Measurements from ENCODE around the gene ZNF438. TPM values are rescaled to one million over a fixed set of nuclear protein-coding genes. Genes with fewer than 3 reads are reported as not detected.

ZNF438 gene
- total and polyA plus RNA-seq, 2 of the 8 experiments (the other 6 are each of a cell fraction or from before 2014, with no cell fraction given), result 0.95 to 1.7 TPM

GRCh38 chr10:30977385-30977784 lies 54.3 kb downstream of the ZNF438 start:
- no peak overlapping the region for H3K4me2 ChIP-seq (ENCODE audit: insufficient read depth in 1 of 2, low read depth in 2 of 2, low read length in 2 of 2)
- no peak overlapping the region for H3K18ac ChIP-seq (ENCODE audit: extremely low read depth, low read length)
- H3K23me2 ChIP-seq (ENCODE audit: low read depth, low read length), result no peaks in the 10 kb centered on the region
- no peak overlapping the region for H4K5ac ChIP-seq (ENCODE audit: insufficient read length, low read depth, low read length)
- H2BK120ac ChIP-seq (replicated peaks; ENCODE audit: low read depth, low read length), result no peak overlapping the region
- no peak overlapping the region for H3K27ac ChIP-seq (ENCODE audit: low read depth, low read length)
- WGBS, 2 experiments (ENCODE audit: extremely low coverage in 1 of 2, insufficient coverage in 1 of 2, insufficient read length in 1 of 2, insufficient replicate concordance in 2 of 2, low coverage in 1 of 2, low lambda C conversion rate in 2 of 2, missing lambda C conversion rate in 1 of 2), result 94% methylated on average over 8 of the region's 8 CpGs; no CpG with 5 or more reads in 1 of the 2 experiments
- DNase-seq (ENCODE audit: low read depth in 1 of 2, low spot score in 2 of 2), result no peak
- 0 out of 4 replicates have a peak, but pooled peaks cover 0 to 4% of the 10 kb centered on the region in 2 experiments for H3K9me3 ChIP-seq (ENCODE audit: insufficient read depth in 2 of 2, low read depth in 1 of 2, low read length in 1 of 2)
- no peak overlapping the region for H2BK5ac ChIP-seq (ENCODE audit: low read depth, low read length)
- no peak overlapping the region for H3K4me3 ChIP-seq (ENCODE audit: extremely low read depth in 1 of 4, insufficient read depth in 2 of 4, low read depth in 3 of 4, low read length in 4 of 4)
- no peak overlapping the region for H2BK20ac ChIP-seq (ENCODE audit: low read length)
- no peaks in the 10 kb centered on the region for H3K27me3 ChIP-seq (replicated peaks in 1 of 4; ENCODE audit: control insufficient read depth in 3 of 4, extremely low read depth in 1 of 4, insufficient read depth in 3 of 4, low read length in 3 of 4)
- FAIRE-seq, result no peak
- no peak overlapping the region for H3K56ac ChIP-seq (replicated peaks; ENCODE audit: insufficient read length, low read depth, low read length)
- ChIA-PET CTCF (ENCODE audit: partially characterized antibody) (interaction anchor here (0.8 to 1.3 kb wide), 2 partner anchors 11 to 13 kb away, joined by 3 read pairs; no protein-coding TSS in a partner anchor), POLR2A (ENCODE audit: partially characterized antibody) (no interaction called here)
- no peak overlapping the region for H2AK5ac ChIP-seq (ENCODE audit: low read depth, low read length)
- no peak overlapping the region for H3K23ac ChIP-seq (ENCODE audit: insufficient read length)
- no peaks in the 10 kb centered on the region for H3K79me2 ChIP-seq (ENCODE audit: control insufficient read depth in 1 of 2, insufficient read depth in 2 of 2, low read length in 2 of 2)
- no peak overlapping the region for H4K8ac ChIP-seq (ENCODE audit: extremely low read depth, insufficient read depth, low read length)
- H3K79me1 ChIP-seq (ENCODE audit: low read depth, low read length), result no peaks in the 10 kb centered on the region
- no peak overlapping the region for H4K91ac ChIP-seq (replicated peaks; ENCODE audit: insufficient read length, low read length)
- H4K20me1 ChIP-seq (replicated peaks in 1 of 2; ENCODE audit: control insufficient read depth in 1 of 2, insufficient read depth in 2 of 2, low read length in 2 of 2), result no peaks in the 10 kb centered on the region
- H3K36me3 ChIP-seq (ENCODE audit: control insufficient read depth in 2 of 4, insufficient read depth in 4 of 4, low read length in 3 of 4), result no peaks in the 10 kb centered on the region
- no peak overlapping the region for H3K4ac ChIP-seq (replicated peaks; ENCODE audit: insufficient read length, low read depth, low read length)
- H2BK12ac ChIP-seq (ENCODE audit: low read depth, low read length), result no peak overlapping the region
- H3K4me1 ChIP-seq (replicated peaks in 1 of 4; ENCODE audit: control insufficient read depth in 3 of 4, insufficient read depth in 4 of 4, low read length in 3 of 4), result no peaks in the 10 kb centered on the region
- no peak overlapping the region for H3K9ac ChIP-seq (replicated peaks in 1 of 4; ENCODE audit: extremely low read depth in 1 of 4, low read depth in 3 of 4, low read length in 3 of 4)
- H2AFZ ChIP-seq (ENCODE audit: low read length), result no peak overlapping the region
- no peak overlapping the region for H3K14ac ChIP-seq (ENCODE audit: insufficient read length)
- no peak overlapping the region for H2BK15ac ChIP-seq (ENCODE audit: low read length)
- no peak for TF ChIP-seq NANOG (IDR thresholded peaks at IDR 0.05; ENCODE audit: insufficient read depth, low read depth, low read length, poor library complexity, severe bottlenecking)
- no peak for TF ChIP-seq CBX5 (IDR thresholded peaks at IDR 0.05; ENCODE audit: low read depth, low read length)
- no peak for TF ChIP-seq RAD21 (IDR thresholded peaks at IDR 0.05 in 1 of 2, conservative IDR thresholded peaks at IDR 0.05 in 1 of 2; ENCODE audit: low read depth in 2 of 2, low read length in 2 of 2)
- TF ChIP-seq POU5F1 (IDR thresholded peaks at IDR 0.05; ENCODE audit: low read depth, low read length), result no peak
- no peak for TF ChIP-seq SAP30 (IDR thresholded peaks at IDR 0.05; ENCODE audit: insufficient read depth, insufficient replicate concordance, low read length)
- no peak for TF ChIP-seq EP300 (IDR thresholded peaks at IDR 0.05; ENCODE audit: borderline replicate concordance in 1 of 2, low read depth in 2 of 2, low read length in 2 of 2)
- TF ChIP-seq CREB1 (IDR thresholded peaks at IDR 0.05), result no peak
- no peak for TF ChIP-seq POLR2A (IDR thresholded peaks at IDR 0.05; ENCODE audit: control extremely low read depth in 1 of 2, low read depth in 2 of 2, low read length in 2 of 2)
- TF ChIP-seq GTF2F1 (IDR thresholded peaks at IDR 0.05; ENCODE audit: borderline replicate concordance, low read depth, low read length), result no peak
- TF ChIP-seq HDAC2 (IDR thresholded peaks at IDR 0.05; ENCODE audit: borderline replicate concordance in 1 of 2, low read depth in 2 of 2, low read length in 2 of 2), result no peak
- TF ChIP-seq RXRA (IDR thresholded peaks at IDR 0.05; ENCODE audit: insufficient read depth, low read depth, low read length), result no peak
- TF ChIP-seq EGR1 (IDR thresholded peaks at IDR 0.05; ENCODE audit: borderline replicate concordance, low read depth, low read length), result no peak
- TF ChIP-seq SRF (IDR thresholded peaks at IDR 0.05; ENCODE audit: low read depth, low read length), result no peak
- no peak for TF ChIP-seq ASH2L (IDR thresholded peaks at IDR 0.05; ENCODE audit: low read length)
